KOPT-K1 (cell line): ENCODE measurements around the gene VPS26C.

Experiments used
- H3K27ac ChIP-seq: fragments of 200-600 bp; sonication (generic); 2 replicates; pipeline ENCODE4 v1.5.1; 2016; ENCODE audit warnings: antibody characterized with exemption, mild to moderate bottlenecking, low read depth, low read length; ENCODE audit not compliant: poor library complexity, severe bottlenecking
- H3K36me3 ChIP-seq: fragments of 200-600 bp; sonication (generic); 2 replicates; pipeline ENCODE4 v1.5.1; 2017; ENCODE audit warnings: antibody characterized with exemption, mild to moderate bottlenecking, low read length, moderate library complexity; ENCODE audit not compliant: insufficient read depth
- H3K9me3 ChIP-seq: fragments of 200-600 bp; sonication (generic); 2 replicates; pipeline ENCODE4 v1.5.1; 2017; ENCODE audit warnings: antibody characterized with exemption, low read length, mild to moderate bottlenecking; ENCODE audit not compliant: insufficient read depth, poor library complexity, severe bottlenecking

VPS26C gene

GRCh38 chr21:37273440-37273839 is 6.3 kb upstream of the VPS26C start:
- H3K36me3 ChIP-seq, result no peaks in the 10 kb centered on the region
- no peak overlapping the region for H3K27ac ChIP-seq
- H3K9me3 ChIP-seq, result no peaks in the 10 kb centered on the region

- Histone ChIP-seq H3K27ac (no peak overlapping the region), H3K9me3 (no peaks in the 10 kb centered on the region), H3K36me3 (no peaks in the 10 kb centered on the region)
Measured at GRCh38 chr21:37272897-37273296, 5.8 kb upstream of the VPS26C start.

- Histone ChIP-seq H3K9me3 (no peaks in the 10 kb centered on the region), H3K27ac (no peak overlapping the region), H3K36me3 (no peaks in the 10 kb centered on the region)
Measured at GRCh38 chr21:37270576-37271365, 3.6 kb upstream of the VPS26C start.

GRCh38 chr21:37269481-37269880 is 2.3 kb upstream of the VPS26C start:
- Histone ChIP-seq H3K9me3 (no peaks in the 10 kb centered on the region), H3K27ac (no peak overlapping the region)

GRCh38 chr21:37268186-37268503 is 1.0 kb upstream of the VPS26C start:
- peak overlapping the region; percentile 100 for H3K27ac ChIP-seq
- H3K9me3 ChIP-seq, result no peaks in the 10 kb centered on the region
- peaks cover 20% of the 10 kb centered on the region; the same call in 1 of the 2 replicates for H3K36me3 ChIP-seq

More at GRCh38 chr21:37269481-37269880, 2.3 kb upstream of the VPS26C start:
- H3K36me3 ChIP-seq, result peaks cover 9% of the 10 kb centered on the region; the same call in 1 of the 2 replicates

- H3K36me3 ChIP-seq, result peaks cover 22% of the 10 kb centered on the region; the same call in 1 of the 2 replicates
- H3K27ac ChIP-seq, result peak overlapping the region; percentile 100
- H3K9me3 ChIP-seq, result no peaks in the 10 kb centered on the region
Measured at GRCh38 chr21:37266515-37267221, 466 bp downstream of the VPS26C start.

GRCh38 chr21:37264808-37265207 is 2.3 kb downstream of the VPS26C start:
- H3K27ac ChIP-seq, result no peak overlapping the region
- no peaks in the 10 kb centered on the region for H3K9me3 ChIP-seq
- peaks cover 37% of the 10 kb centered on the region for H3K36me3 ChIP-seq

GRCh38 chr21:37263827-37264600 is 3.1 kb downstream of the VPS26C start:
- H3K36me3 ChIP-seq, result peaks cover 39% of the 10 kb centered on the region
- H3K9me3 ChIP-seq, result no peaks in the 10 kb centered on the region
- H3K27ac ChIP-seq, result no peak overlapping the region

- Histone ChIP-seq H3K36me3 (peaks cover 30% of the 10 kb centered on the region), H3K27ac (peak overlapping the region; percentile 94), H3K9me3 (no peaks in the 10 kb centered on the region)
Measured at GRCh38 chr21:37259426-37259825, 7.7 kb downstream of the VPS26C start.

GRCh38 chr21:37257967-37258877 is 8.9 kb downstream of the VPS26C start:
- Histone ChIP-seq H3K27ac (peak overlapping the region; percentile 94), H3K36me3 (peaks cover 20% of the 10 kb centered on the region), H3K9me3 (no peaks in the 10 kb centered on the region)

- no peaks in the 10 kb centered on the region for H3K9me3 ChIP-seq
- H3K27ac ChIP-seq, result peak overlapping the region; percentile 94
- peaks cover 17% of the 10 kb centered on the region; the same call in 1 of the 2 replicates for H3K36me3 ChIP-seq
Measured at GRCh38 chr21:37257511-37257966, 9.6 kb downstream of the VPS26C start.

GRCh38 chr21:37253991-37254390 is 13.1 kb downstream of the VPS26C start:
- Histone ChIP-seq H3K36me3 (no peaks in the 10 kb centered on the region), H3K9me3 (no peaks in the 10 kb centered on the region), H3K27ac (no peak overlapping the region)

- Histone ChIP-seq H3K9me3 (no peaks in the 10 kb centered on the region), H3K27ac (no peak overlapping the region), H3K36me3 (no peaks in the 10 kb centered on the region)
Measured at GRCh38 chr21:37251294-37251634, 15.9 kb downstream of the VPS26C start.

- no peaks in the 10 kb centered on the region for H3K36me3 ChIP-seq
Measured at GRCh38 chr21:37249112-37249904, 17.8 kb downstream of the VPS26C start.

More at GRCh38 chr21:37249112-37249904, 17.8 kb downstream of the VPS26C start:
- no peaks in the 10 kb centered on the region for H3K9me3 ChIP-seq
- H3K27ac ChIP-seq, result no peak overlapping the region
